IPS-15b (cell line): ENCODE data around the gene ARHGEF17.

ENCODE experiments used
- H3K27me3 ChIP-seq: one replicate; pipeline ENCODE4 v1.6.1; 2013; ENCODE audit warnings: low read length; ENCODE audit not compliant: control insufficient read depth, insufficient read depth
- H3K36me3 ChIP-seq: one replicate; pipeline ENCODE4 v1.6.1; 2013; ENCODE audit warnings: low read length; ENCODE audit not compliant: control insufficient read depth, insufficient read depth
- H3K4me1 ChIP-seq: one replicate; pipeline ENCODE4 v1.6.1; 2013; ENCODE audit warnings: mild to moderate bottlenecking, low read length; ENCODE audit not compliant: control insufficient read depth, insufficient read depth
- H3K4me3 ChIP-seq: one replicate; pipeline ENCODE4 v1.5.1; 2013; ENCODE audit warnings: low read depth, low read length
- H3K9ac ChIP-seq: one replicate; pipeline ENCODE4 v1.6.1; 2013; ENCODE audit warnings: low read depth, mild to moderate bottlenecking, low read length
- H3K9me3 ChIP-seq: one replicate; pipeline ENCODE4 v1.6.1; 2013; ENCODE audit warnings: mild to moderate bottlenecking, low read length; ENCODE audit not compliant: control insufficient read depth, insufficient read depth

Gene ARHGEF17

GRCh38 chr11:73390601-73391565 is 82.8 kb downstream of the ARHGEF17 start:
- Histone ChIP-seq H3K27me3 (no peaks in the 10 kb centered on the region), H3K9me3 (no peaks in the 10 kb centered on the region), H3K36me3 (peaks cover 20% of the 10 kb centered on the region), H3K9ac (no peak overlapping the region), H3K4me3 (no peak overlapping the region), H3K4me1 (no peaks in the 10 kb centered on the region)

DNA sequence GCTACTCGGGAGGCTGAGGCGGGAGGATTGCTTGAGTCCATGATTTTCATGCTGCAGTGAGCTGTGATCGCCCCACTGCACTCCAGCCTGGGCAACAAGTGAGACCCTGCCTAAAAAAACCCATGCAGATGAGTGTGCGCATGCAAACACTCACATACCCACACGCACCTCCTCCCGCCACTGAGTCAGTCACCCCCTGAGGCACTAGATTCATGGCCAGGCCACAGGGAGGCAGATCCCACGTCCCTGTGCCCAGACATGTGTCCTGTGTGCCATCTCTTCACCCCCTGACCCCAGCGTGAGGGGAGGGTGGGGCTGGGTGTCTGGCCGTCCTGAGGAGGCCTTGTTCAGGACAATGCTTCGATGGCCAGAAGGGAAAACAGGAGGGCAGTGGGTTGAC is 83.6 kb downstream of the ARHGEF17 start:
- Histone ChIP-seq H3K9ac (no peak overlapping the region), H3K9me3 (no peaks in the 10 kb centered on the region), H3K4me1 (no peaks in the 10 kb centered on the region), H3K27me3 (no peaks in the 10 kb centered on the region), H3K4me3 (no peak overlapping the region), H3K36me3 (peaks cover 22% of the 10 kb centered on the region)

DNA sequence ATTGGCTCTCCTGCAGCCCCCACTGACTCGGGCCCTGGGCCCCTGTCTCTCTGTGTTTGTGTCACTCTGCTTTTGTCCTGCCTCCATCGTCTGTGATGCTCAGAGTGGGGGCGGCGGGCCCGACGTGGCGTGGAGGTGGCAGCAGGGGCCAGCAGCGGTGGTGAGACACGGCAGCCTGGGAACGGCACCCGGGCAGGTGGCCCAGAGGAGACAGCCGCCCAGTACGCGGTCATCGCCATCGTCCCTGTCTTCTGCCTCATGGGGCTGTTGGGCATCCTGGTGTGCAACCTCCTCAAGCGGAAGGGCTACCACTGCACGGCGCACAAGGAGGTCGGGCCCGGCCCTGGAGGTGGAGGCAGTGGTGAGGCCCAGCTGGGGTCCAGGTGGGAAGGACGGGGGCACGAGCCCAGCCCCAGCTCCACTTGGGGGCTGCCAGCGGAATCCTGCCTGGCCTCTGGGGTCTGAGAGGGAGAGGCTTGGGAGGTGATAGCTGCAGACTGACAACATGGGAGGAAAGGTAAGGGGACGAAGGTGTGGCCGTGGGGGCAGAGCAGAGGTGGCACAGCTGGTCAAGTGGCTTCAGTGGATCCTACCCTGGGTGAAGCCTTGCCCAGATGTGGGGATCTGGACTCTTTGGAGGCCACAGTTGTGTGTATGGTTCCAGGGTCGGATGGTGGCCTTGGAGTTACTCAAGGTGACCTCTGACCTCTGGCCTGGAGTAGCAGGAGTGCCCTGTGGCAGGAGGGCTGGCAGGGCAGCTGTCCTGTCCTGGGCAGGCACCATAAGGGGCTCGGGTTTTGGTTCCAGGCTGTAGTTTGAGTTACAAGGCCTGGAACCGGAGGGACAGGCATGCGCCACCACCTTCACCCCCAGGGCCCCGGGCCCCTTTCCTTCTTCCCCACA is 84.3 kb downstream of the ARHGEF17 start:
- H3K4me1 ChIP-seq, result no peaks in the 10 kb centered on the region
- peaks cover 22% of the 10 kb centered on the region for H3K36me3 ChIP-seq
- H3K9me3 ChIP-seq, result no peaks in the 10 kb centered on the region
- no peak overlapping the region for H3K4me3 ChIP-seq
- no peak overlapping the region for H3K9ac ChIP-seq
- no peaks in the 10 kb centered on the region for H3K27me3 ChIP-seq

- H3K27me3 ChIP-seq, result no peaks in the 10 kb centered on the region
- peaks cover 22% of the 10 kb centered on the region for H3K36me3 ChIP-seq
- H3K9ac ChIP-seq, result no peak overlapping the region
- no peaks in the 10 kb centered on the region for H3K4me1 ChIP-seq
- H3K4me3 ChIP-seq, result no peak overlapping the region
- no peaks in the 10 kb centered on the region for H3K9me3 ChIP-seq
Measured at GRCh38 chr11:73393011-73393380, 84.9 kb downstream of the ARHGEF17 start.

GRCh38 chr11:73393479-73394415 is 85.7 kb downstream of the ARHGEF17 start:
- H3K27me3 ChIP-seq, result no peaks in the 10 kb centered on the region
- H3K9me3 ChIP-seq, result no peaks in the 10 kb centered on the region
- no peak overlapping the region for H3K4me3 ChIP-seq
- no peak overlapping the region for H3K9ac ChIP-seq
- H3K36me3 ChIP-seq, result peaks cover 22% of the 10 kb centered on the region
- H3K4me1 ChIP-seq, result no peaks in the 10 kb centered on the region

DNA sequence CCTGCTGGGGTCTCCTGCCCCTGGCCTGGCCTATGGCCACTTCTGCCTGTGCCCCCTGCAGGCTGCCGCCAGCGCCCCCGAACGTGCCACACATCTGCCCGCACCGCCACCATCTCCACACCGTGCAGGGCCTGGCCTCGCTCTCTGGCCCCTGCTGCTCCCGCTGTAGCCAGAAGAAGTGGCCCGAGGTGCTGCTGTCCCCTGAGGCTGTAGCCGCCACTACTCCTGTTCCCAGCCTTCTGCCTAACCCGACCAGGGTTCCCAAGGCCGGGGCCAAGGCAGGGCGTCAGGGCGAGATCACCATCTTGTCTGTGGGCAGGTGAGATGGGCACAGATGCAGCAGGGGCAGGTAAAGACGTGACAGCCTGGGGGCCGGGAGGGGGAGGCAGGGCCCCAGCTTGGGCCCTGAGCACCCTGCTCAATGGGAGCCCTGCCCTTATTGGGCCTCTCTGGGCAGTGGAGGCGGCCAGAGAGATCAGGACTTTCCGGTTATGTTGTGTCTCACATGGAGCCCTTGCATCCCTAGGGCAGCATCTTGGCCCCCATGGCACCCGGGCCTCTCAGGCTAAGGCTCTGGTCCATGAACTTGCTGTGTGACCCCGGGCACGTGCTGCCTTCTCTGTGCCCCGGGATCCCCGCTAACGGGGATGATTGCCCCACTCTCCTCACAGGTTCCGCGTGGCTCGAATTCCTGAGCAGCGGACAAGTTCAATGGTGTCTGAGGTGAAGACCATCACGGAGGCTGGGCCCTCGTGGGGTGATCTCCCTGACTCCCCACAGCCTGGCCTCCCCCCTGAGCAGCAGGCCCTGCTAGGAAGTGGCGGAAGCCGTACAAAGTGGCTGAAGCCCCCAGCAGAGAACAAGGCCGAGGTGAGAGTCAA is 86.6 kb downstream of the ARHGEF17 start:
- Histone ChIP-seq H3K27me3 (no peaks in the 10 kb centered on the region), H3K9ac (no peak overlapping the region), H3K4me3 (no peak overlapping the region), H3K9me3 (no peaks in the 10 kb centered on the region), H3K4me1 (no peaks in the 10 kb centered on the region), H3K36me3 (peaks cover 22% of the 10 kb centered on the region)

DNA sequence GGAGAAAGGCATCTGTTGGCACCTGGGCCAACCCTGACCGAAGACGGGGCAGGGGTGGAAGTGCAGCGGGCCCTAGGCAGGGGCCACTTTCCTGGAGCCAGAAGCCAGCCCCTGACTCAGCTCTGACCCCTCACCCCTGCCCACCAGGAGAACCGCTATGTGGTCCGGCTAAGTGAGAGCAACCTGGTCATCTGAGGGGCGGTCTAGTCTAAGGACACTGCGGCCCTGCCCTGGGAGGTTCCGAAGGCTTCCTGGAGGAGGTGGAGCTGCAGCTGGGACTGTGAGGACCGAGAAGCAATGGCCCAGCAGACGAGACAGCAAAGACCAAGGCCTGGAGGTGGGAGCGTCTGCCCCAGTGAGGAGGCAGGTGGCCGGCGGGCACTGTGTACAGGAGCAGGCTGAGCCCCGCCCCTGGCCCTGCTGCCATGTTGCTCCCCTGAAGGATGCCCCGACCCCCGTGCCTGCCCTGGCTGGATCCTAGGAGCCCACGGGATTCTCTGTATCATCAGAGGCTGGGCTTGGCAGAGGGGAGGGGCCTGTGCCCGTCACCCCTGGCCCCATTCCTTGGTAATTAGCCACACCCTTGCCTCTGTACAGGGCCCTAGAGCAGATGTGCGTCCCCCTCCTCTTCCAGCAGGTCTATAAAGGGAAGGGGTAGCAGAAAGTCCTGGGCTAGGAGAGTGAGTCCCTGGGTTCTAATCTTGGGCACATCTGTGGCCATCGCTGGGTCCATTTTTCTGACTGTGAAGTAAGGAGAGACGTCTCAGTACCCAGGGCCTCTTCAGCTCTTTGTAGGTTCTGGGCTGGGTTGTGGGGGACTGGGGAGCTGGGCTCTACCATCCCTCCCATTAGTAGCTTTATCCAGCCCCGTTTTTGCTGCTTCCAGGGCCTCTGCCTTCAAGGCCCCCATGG is 87.5 kb downstream of the ARHGEF17 start:
- Histone ChIP-seq H3K9ac (no peak overlapping the region), H3K36me3 (peaks cover 22% of the 10 kb centered on the region), H3K4me1 (no peaks in the 10 kb centered on the region), H3K9me3 (no peaks in the 10 kb centered on the region), H3K4me3 (no peak overlapping the region), H3K27me3 (no peaks in the 10 kb centered on the region)

DNA sequence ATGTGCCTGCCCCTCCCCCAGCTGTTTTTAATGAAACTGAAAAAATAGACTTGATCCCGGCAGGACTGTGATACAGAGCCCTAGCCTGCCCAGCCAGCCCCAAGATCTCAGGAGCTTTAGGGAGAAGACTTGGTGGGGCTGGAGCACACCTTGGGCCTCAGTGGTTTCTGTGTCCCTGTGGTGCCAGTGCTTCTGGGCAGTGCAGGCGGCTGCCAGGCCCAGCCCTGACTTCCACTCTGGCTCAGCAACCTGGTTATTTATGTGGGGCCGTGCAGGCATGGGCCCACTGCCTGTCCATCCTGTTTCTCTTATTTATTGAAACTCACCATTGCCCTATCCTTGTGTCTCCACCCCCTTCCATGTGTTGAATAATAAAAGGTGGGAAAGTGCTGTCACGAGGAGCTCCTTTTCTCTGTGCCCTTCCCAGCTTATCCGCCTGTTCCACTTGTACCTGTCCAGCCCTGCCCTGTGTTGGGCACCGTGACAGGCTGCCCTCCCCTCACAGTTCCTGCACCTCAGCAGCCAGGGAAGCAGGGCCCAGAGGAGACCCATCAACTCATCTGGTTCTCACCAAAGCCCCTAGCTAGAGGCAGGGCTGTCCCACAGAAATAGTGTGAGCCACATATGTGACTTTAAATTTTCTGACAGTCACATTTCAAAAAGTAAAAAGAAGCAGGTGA is 88.3 kb downstream of the ARHGEF17 start:
- H3K27me3 ChIP-seq, result no peaks in the 10 kb centered on the region
- no peak overlapping the region for H3K4me3 ChIP-seq
- H3K9me3 ChIP-seq, result no peaks in the 10 kb centered on the region
- H3K36me3 ChIP-seq, result peaks cover 18% of the 10 kb centered on the region
- no peak overlapping the region for H3K9ac ChIP-seq
- H3K4me1 ChIP-seq, result no peaks in the 10 kb centered on the region

GRCh38 chr11:73396985-73397384 is 88.9 kb downstream of the ARHGEF17 start:
- H3K9me3 ChIP-seq, result no peaks in the 10 kb centered on the region
- no peak overlapping the region for H3K4me3 ChIP-seq
- H3K36me3 ChIP-seq, result peaks cover 18% of the 10 kb centered on the region
- no peak overlapping the region for H3K9ac ChIP-seq
- H3K27me3 ChIP-seq, result no peaks in the 10 kb centered on the region
- H3K4me1 ChIP-seq, result no peaks in the 10 kb centered on the region
